ENCODE data around the gene LRRC4C.

Gene LRRC4C

DNA sequence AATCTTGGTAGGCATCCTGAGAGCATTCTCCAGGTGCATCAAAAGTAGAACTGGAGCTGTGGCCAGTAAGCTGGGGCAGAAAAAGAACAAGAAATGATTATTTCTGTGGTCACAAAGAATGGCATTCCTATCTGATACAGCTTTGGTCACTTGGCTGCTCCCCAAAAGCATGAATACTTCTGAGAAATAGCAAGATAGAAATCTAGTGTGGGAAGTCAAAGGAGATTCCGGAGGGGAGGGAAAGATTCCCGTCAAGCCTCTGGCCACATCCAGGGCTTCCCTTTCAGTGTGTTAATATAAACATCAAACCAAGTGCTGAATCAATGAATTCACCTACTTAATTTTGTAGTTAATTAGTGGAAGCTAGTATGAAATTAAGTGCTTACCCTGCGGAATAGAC is 1185.4 kb downstream of the LRRC4C start:
- H3K4me3 ChIP-seq (ENCODE audit: low read depth, low read length, poor library complexity, severe bottlenecking) = no peak overlapping the region
- H4K20me1 ChIP-seq (ENCODE audit: insufficient read depth, low read length) = no peaks in the 10 kb centered on the region
- no peak overlapping the region for H3K9ac ChIP-seq (ENCODE audit: low read length)
- H2AFZ ChIP-seq (ENCODE audit: low read length) = no peak overlapping the region
- no peaks in the 10 kb centered on the region for H3K27me3 ChIP-seq (ENCODE audit: insufficient read depth, low read length)
- H3F3A ChIP-seq (ENCODE audit: insufficient read depth, low read length) = no peaks in the 10 kb centered on the region
- no peaks in the 10 kb centered on the region for H3K4me1 ChIP-seq (ENCODE audit: insufficient read depth, low read length, severe bottlenecking)
- H3K9me2 ChIP-seq (ENCODE audit: low read depth, low read length) = no peaks in the 10 kb centered on the region
- no peak for TF ChIP-seq CTCF (IDR thresholded peaks at IDR 0.05; ENCODE audit: low read length)
- TF ChIP-seq EZH2 (IDR thresholded peaks at IDR 0.05; ENCODE audit: borderline replicate concordance, low read length) = no peak
- no peak overlapping the region for H3K27ac ChIP-seq (ENCODE audit: low read depth, low read length, poor library complexity, severe bottlenecking)
- H3K36me3 ChIP-seq (ENCODE audit: insufficient read depth, low read length) = no peaks in the 10 kb centered on the region
- no peaks in the 10 kb centered on the region for H3K9me3 ChIP-seq (ENCODE audit: low read length)
- H3K79me2 ChIP-seq (ENCODE audit: insufficient read depth, low read length) = no peaks in the 10 kb centered on the region
- H3K4me2 ChIP-seq (ENCODE audit: low read length) = no peak overlapping the region

- H3F3A ChIP-seq (ENCODE audit: insufficient read depth, low read length) = no peaks in the 10 kb centered on the region
These were observed 1186.2 kb downstream of the LRRC4C start for GRCh38 chr11:40273192-40273732.

DNA sequence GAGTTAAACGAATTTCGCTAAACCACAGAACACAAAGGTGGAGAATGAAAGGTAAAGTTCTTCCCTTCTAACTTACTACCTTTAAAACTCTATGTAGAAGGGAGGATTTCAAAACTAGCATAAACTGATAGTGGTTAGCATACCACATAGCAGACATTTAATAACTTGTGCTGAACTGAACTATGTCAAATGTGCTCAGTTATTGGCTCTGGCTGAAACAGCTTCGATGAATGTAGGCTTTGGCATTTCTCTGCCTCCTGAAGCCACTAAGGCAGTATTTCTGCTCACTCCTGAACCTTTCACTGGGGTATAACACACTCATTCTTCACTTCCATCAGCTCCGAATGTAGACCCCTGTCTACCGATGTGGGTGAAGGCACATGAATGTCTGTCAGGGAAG is 1188.1 kb downstream of the LRRC4C start:
- Histone ChIP-seq H3K4me2 (ENCODE audit: low read length) (no peak overlapping the region), H3K4me3 (ENCODE audit: low read depth, low read length, poor library complexity, severe bottlenecking) (no peak overlapping the region), H3K79me2 (ENCODE audit: insufficient read depth, low read length) (no peaks in the 10 kb centered on the region), H3K9ac (ENCODE audit: low read length) (no peak overlapping the region), H3K9me2 (ENCODE audit: low read depth, low read length) (no peaks in the 10 kb centered on the region), H3K4me1 (ENCODE audit: insufficient read depth, low read length, severe bottlenecking) (no peaks in the 10 kb centered on the region), H3K9me3 (ENCODE audit: low read length) (no peaks in the 10 kb centered on the region), H3K27ac (ENCODE audit: low read depth, low read length, poor library complexity, severe bottlenecking) (no peak overlapping the region), H4K20me1 (ENCODE audit: insufficient read depth, low read length) (no peaks in the 10 kb centered on the region), H3K36me3 (ENCODE audit: insufficient read depth, low read length) (no peaks in the 10 kb centered on the region), H2AFZ (ENCODE audit: low read length) (no peak overlapping the region), H3F3A (ENCODE audit: insufficient read depth, low read length) (no peaks in the 10 kb centered on the region), H3K27me3 (ENCODE audit: insufficient read depth, low read length) (no peaks in the 10 kb centered on the region)
- TF ChIP-seq CTCF (IDR thresholded peaks at IDR 0.05; ENCODE audit: low read length) = no peak
- no peak for TF ChIP-seq EZH2 (IDR thresholded peaks at IDR 0.05; ENCODE audit: borderline replicate concordance, low read length)

More at GRCh38 chr11:40273192-40273732, 1186.2 kb downstream of the LRRC4C start:
- Histone ChIP-seq H3K9me3 (ENCODE audit: low read length) (no peaks in the 10 kb centered on the region), H3K27me3 (ENCODE audit: insufficient read depth, low read length) (no peaks in the 10 kb centered on the region), H3K4me3 (ENCODE audit: low read depth, low read length, poor library complexity, severe bottlenecking) (no peak overlapping the region), H3K36me3 (ENCODE audit: insufficient read depth, low read length) (no peaks in the 10 kb centered on the region), H3K9ac (ENCODE audit: low read length) (no peak overlapping the region), H2AFZ (ENCODE audit: low read length) (no peak overlapping the region), H3K4me1 (ENCODE audit: insufficient read depth, low read length, severe bottlenecking) (no peaks in the 10 kb centered on the region), H3K27ac (ENCODE audit: low read depth, low read length, poor library complexity, severe bottlenecking) (no peak overlapping the region), H4K20me1 (ENCODE audit: insufficient read depth, low read length) (no peaks in the 10 kb centered on the region), H3K4me2 (ENCODE audit: low read length) (no peak overlapping the region), H3K79me2 (ENCODE audit: insufficient read depth, low read length) (no peaks in the 10 kb centered on the region), H3K9me2 (ENCODE audit: low read depth, low read length) (no peaks in the 10 kb centered on the region)
- TF ChIP-seq EZH2 (IDR thresholded peaks at IDR 0.05; ENCODE audit: borderline replicate concordance, low read length) = no peak
- no peak for TF ChIP-seq CTCF (IDR thresholded peaks at IDR 0.05; ENCODE audit: low read length)

Data from OCI-LY1 (cell line).